Mesothelial cell of epicardium (in vitro differentiated cells): ENCODE results near the gene KLHL1. TPM values are rescaled to one million over a fixed set of nuclear protein-coding genes. Genes with fewer than 3 reads are reported as not detected.
A peak's percentile ranks its signal among the peaks of the same experiment; 100 is the strongest.

Experiments
- DNase-seq, 2 experiments: peaks; one replicate each; pipeline ENCODE4 v3.0.0; 2021; ENCODE audit warnings: low spot score in 2 of 2; ENCODE audit not compliant: unreplicated experiment in 2 of 2
- H3K27ac Mint-ChIP-seq: 2 replicates; pipeline ENCODE4 v1.8.0; 2021; ENCODE audit warnings: mixed read lengths
- H3K27me3 Mint-ChIP-seq: 2 replicates; pipeline ENCODE4 v1.8.0; 2021; ENCODE audit warnings: low read depth, mixed read lengths
- H3K36me3 Mint-ChIP-seq: 2 replicates; pipeline ENCODE4 v1.8.0; 2021; ENCODE audit warnings: mixed read lengths
- H3K4me1 Mint-ChIP-seq: 2 replicates; pipeline ENCODE4 v1.8.0; 2021; ENCODE audit warnings: mixed read lengths
- H3K4me3 Mint-ChIP-seq: 2 replicates; pipeline ENCODE4 v1.8.0; 2021; ENCODE audit warnings: mild to moderate bottlenecking, moderate library complexity, mixed read lengths
- H3K9me3 Mint-ChIP-seq: 2 replicates; pipeline ENCODE4 v1.8.0; 2021; ENCODE audit warnings: mixed read lengths
- CTCF ChIP-seq: fragments of 200-600 bp; sonication (generic); IDR thresholded peaks from one replicate; pipeline ENCODE4 v1.5.0; 2021; ENCODE audit warnings: antibody characterized with exemption; ENCODE audit not compliant: unreplicated experiment
- total RNA-seq: library from RNA; stranded (reverse); gene quantifications from 3 replicates; pipeline ENCODE4 v1.2.1, GENCODE V29; 2021

KLHL1 gene
- total RNA-seq, 1 donor from 2014 or later = not detected

GRCh38 chr13:69912630-69913029 is 195.6 kb downstream of the KLHL1 start:
- H3K4me1 Mint-ChIP-seq = no peaks in the 10 kb centered on the region
- peaks cover 2% of the 10 kb centered on the region for H3K36me3 Mint-ChIP-seq
- TF ChIP-seq CTCF = no peak
- H3K4me3 Mint-ChIP-seq = no peak overlapping the region
- no peaks in the 10 kb centered on the region for H3K27me3 Mint-ChIP-seq
- peaks cover 5% of the 10 kb centered on the region for H3K9me3 Mint-ChIP-seq
- no peak for DNase-seq
- no peak overlapping the region for H3K27ac Mint-ChIP-seq

- Mint-ChIP-seq H3K9me3 (no peaks in the 10 kb centered on the region), H3K4me3 (no peak overlapping the region), H3K27me3 (no peaks in the 10 kb centered on the region), H3K4me1 (peaks cover 1% of the 10 kb centered on the region), H3K27ac (no peak overlapping the region), H3K36me3 (no peaks in the 10 kb centered on the region)
- TF ChIP-seq CTCF = no peak
- no peak for DNase-seq
Measured at GRCh38 chr13:69910800-69911199, 197.5 kb downstream of the KLHL1 start.

- TF ChIP-seq CTCF = no peak
- no peak for DNase-seq
- H3K4me1 Mint-ChIP-seq = peaks cover 12% of the 10 kb centered on the region
- H3K9me3 Mint-ChIP-seq = peaks cover 6% of the 10 kb centered on the region
- no peaks in the 10 kb centered on the region for H3K36me3 Mint-ChIP-seq
- H3K27me3 Mint-ChIP-seq = no peaks in the 10 kb centered on the region
- H3K27ac Mint-ChIP-seq = peak overlapping the region; percentile 56
- no peak overlapping the region for H3K4me3 Mint-ChIP-seq
Measured at GRCh38 chr13:69904784-69905183, 203.5 kb downstream of the KLHL1 start.

GRCh38 chr13:69903081-69903480 is 205.2 kb downstream of the KLHL1 start:
- H3K4me3 Mint-ChIP-seq = no peak overlapping the region
- H3K27ac Mint-ChIP-seq = no peak overlapping the region
- no peak for DNase-seq
- peaks cover 6% of the 10 kb centered on the region for H3K9me3 Mint-ChIP-seq
- TF ChIP-seq CTCF = no peak
- H3K27me3 Mint-ChIP-seq = no peaks in the 10 kb centered on the region
- no peaks in the 10 kb centered on the region for H3K36me3 Mint-ChIP-seq
- peaks cover 12% of the 10 kb centered on the region for H3K4me1 Mint-ChIP-seq

- Mint-ChIP-seq H3K27ac (no peak overlapping the region), H3K9me3 (peaks cover 4% of the 10 kb centered on the region), H3K36me3 (no peaks in the 10 kb centered on the region), H3K4me1 (peaks cover 6% of the 10 kb centered on the region), H3K27me3 (no peaks in the 10 kb centered on the region), H3K4me3 (no peak overlapping the region)
- DNase-seq = no peak
- no peak for TF ChIP-seq CTCF
Measured at GRCh38 chr13:69882451-69882850, 225.8 kb downstream of the KLHL1 start.

- no peak for DNase-seq
- no peaks in the 10 kb centered on the region for H3K36me3 Mint-ChIP-seq
- H3K27me3 Mint-ChIP-seq = no peaks in the 10 kb centered on the region
- peaks cover 6% of the 10 kb centered on the region for H3K4me1 Mint-ChIP-seq
- peaks cover 4% of the 10 kb centered on the region for H3K9me3 Mint-ChIP-seq
- H3K4me3 Mint-ChIP-seq = no peak overlapping the region
- TF ChIP-seq CTCF = no peak
- H3K27ac Mint-ChIP-seq = no peak overlapping the region
Measured at GRCh38 chr13:69879936-69880335, 228.3 kb downstream of the KLHL1 start.
